ENCODE data around the gene ECHS1. TPM values are rescaled to one million over a fixed set of nuclear protein-coding genes. Genes with fewer than 3 reads are reported as not detected.

ECHS1 gene
- total RNA-seq, 4 donors from 2014 or later, result 106 to 317 (median 123) TPM

- TF ChIP-seq, protein P1, sequence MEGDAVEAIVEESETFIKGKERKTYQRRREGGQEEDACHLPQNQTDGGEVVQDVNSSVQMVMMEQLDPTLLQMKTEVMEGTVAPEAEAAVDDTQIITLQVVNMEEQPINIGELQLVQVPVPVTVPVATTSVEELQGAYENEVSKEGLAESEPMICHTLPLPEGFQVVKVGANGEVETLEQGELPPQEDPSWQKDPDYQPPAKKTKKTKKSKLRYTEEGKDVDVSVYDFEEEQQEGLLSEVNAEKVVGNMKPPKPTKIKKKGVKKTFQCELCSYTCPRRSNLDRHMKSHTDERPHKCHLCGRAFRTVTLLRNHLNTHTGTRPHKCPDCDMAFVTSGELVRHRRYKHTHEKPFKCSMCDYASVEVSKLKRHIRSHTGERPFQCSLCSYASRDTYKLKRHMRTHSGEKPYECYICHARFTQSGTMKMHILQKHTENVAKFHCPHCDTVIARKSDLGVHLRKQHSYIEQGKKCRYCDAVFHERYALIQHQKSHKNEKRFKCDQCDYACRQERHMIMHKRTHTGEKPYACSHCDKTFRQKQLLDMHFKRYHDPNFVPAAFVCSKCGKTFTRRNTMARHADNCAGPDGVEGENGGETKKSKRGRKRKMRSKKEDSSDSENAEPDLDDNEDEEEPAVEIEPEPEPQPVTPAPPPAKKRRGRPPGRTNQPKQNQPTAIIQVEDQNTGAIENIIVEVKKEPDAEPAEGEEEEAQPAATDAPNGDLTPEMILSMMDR (IDR thresholded peaks at IDR 0.05; ENCODE audit: low read depth), result no peak
Measured at GRCh38 chr10:133338080-133339071, 34.8 kb downstream of the ECHS1 start.

- TF ChIP-seq, protein P1 (IDR thresholded peaks at IDR 0.05; ENCODE audit: low read depth), result no peak
Measured at GRCh38 chr10:133337370-133337725, 35.8 kb downstream of the ECHS1 start.

GRCh38 chr10:133336577-133337369, 36.4 kb downstream of the ECHS1 start, which contains the start of gene CALY:
Gene CALY, minus strand, starts transcription at chr10:133336896. Its CDS starts 7,907 bp downstream, at chr10:133328989.
- TF ChIP-seq, protein P1 (IDR thresholded peaks at IDR 0.05; ENCODE audit: low read depth), result no peak

GRCh38 chr10:133336118-133336576, 37.0 kb downstream of the ECHS1 start:
- TF ChIP-seq, protein P1 (IDR thresholded peaks at IDR 0.05; ENCODE audit: low read depth), result no peak

GRCh38 chr10:133335246-133336117, 37.7 kb downstream of the ECHS1 start:
- TF ChIP-seq, protein P1 (IDR thresholded peaks at IDR 0.05; ENCODE audit: low read depth), result no peak

DNA sequence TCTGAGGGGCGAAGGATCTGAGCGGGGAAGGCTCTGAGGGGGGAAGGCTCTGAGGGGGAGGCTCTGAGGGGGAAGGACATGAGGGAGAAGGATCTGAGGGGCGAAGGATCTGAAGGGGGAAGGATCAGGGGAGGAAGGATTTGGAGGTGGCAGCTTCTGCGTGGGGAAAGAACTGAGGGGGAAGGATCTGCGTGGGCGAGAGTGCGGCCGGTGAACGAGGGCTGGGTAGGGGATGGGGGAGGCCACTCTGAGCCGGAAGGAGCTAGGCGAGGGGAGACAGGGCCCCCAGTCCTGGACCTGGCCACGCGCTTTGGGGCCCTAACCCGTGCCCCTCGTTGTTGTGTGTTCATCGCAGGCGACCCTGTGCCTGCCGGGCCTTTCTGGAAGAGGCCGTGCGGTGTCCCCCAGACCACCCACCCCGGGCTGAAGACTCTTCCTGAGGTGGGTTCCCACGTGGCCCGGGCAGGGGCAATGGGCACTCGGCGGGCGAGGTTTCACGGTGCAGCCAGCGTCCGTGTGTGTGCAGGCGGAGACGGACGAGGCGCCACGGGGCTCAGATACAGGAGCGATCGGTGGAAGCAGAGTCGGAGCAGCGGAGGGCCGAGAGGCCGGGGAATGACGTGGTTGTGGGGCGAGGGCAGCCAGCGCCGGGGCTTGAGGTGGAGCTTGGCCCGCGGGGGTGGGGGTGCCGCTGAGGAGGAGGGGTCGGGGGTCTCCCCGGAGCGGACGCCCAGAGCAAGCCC, 38.5 kb downstream of the ECHS1 start:
- TF ChIP-seq, protein P1 (IDR thresholded peaks at IDR 0.05; ENCODE audit: low read depth), result no peak

Measured in subcutaneous adipose tissue (tissue), 4 donors.